Measurements from ENCODE around the gene COG1. TPM values are rescaled to one million over a fixed set of nuclear protein-coding genes. Genes with fewer than 3 reads are reported as not detected.

COG1 gene
- polyA plus RNA-seq, 1 donor (not counting 4 experiments of a cell fraction or from before 2014, with no cell fraction given): 16.4 TPM

DNA sequence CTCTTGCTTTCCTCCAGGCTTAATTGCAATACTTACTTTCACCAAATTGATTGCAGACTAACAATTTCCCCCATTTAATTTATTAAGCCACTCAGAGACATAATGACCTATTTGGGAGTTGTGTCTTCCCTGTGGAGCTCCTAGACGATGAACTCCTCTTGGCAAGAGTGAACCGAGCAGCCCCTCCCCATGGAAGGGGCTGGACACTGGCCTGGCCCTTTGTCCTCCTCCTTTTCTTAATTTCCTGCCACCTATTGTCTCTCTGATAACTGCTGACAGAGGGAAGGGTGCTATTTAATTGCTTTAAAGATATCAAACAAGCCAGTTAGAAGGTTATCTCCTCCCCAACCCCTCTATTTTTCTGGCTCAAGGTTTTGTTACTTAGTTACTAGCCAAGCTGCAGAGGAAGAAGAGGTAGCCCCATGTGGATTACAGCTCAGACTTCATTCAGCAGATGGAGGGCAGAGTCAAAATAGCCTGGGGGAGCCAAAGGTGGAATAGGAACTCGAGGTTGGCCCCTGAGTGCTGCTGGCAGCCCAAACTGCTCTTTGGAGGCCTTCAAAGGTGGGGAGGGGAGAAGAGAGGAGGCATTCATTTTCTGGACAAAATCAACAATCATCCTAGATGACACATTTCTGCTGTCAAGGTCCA is 31.8 kb upstream of the COG1 start:
- Histone ChIP-seq H3K9me3 (ENCODE audit: control insufficient read depth, low read depth, low read length) (no peaks in the 10 kb centered on the region), H4K20me1 (ENCODE audit: control insufficient read depth, extremely low read depth, insufficient read depth, low read length) (peaks cover 2% of the 10 kb centered on the region), H3K27ac (ENCODE audit: control insufficient read depth, insufficient read depth, low read length) (no peak overlapping the region), H3K4me1 (ENCODE audit: control insufficient read depth, extremely low read depth, insufficient read depth, low read length) (peaks cover 8% of the 10 kb centered on the region), H3K36me3 (ENCODE audit: control insufficient read depth in 2 of 2, extremely low read depth in 1 of 2, insufficient read depth in 2 of 2, low read length in 2 of 2) (no peaks in the 10 kb centered on the region), H3K4me2 (ENCODE audit: control insufficient read depth, extremely low read depth, insufficient read depth, low read depth, low read length) (no peak overlapping the region), H3K9ac (ENCODE audit: control insufficient read depth, extremely low read depth, insufficient read depth, low read length) (no peak overlapping the region), H2AFZ (ENCODE audit: control insufficient read depth, low read length) (no peak overlapping the region), H3K27me3 (ENCODE audit: control insufficient read depth, extremely low read depth, insufficient read depth, low read length) (peaks cover 43% of the 10 kb centered on the region), H3K9me1 (ENCODE audit: control insufficient read depth, extremely low read depth, insufficient read depth, low read length) (no peaks in the 10 kb centered on the region), H3K4me3 (ENCODE audit: control insufficient read depth in 2 of 3, extremely low read depth in 1 of 3, insufficient read depth in 2 of 3, low read depth in 1 of 3, low read length in 3 of 3) (no peak overlapping the region), H3K79me2 (ENCODE audit: control insufficient read depth, insufficient read depth, low read length) (no peaks in the 10 kb centered on the region)
- DNase-seq (ENCODE audit: low read depth, low spot score) (no peak), FAIRE-seq (no peak)
- no peak for TF ChIP-seq CTCF (optimal IDR thresholded peaks at IDR 0.05 in 1 of 3, IDR thresholded peaks at IDR 0.05 in 1 of 3, conservative IDR thresholded peaks at IDR 0.05 in 1 of 3; ENCODE audit: extremely low read depth in 1 of 3, insufficient read depth in 2 of 3, low read length in 3 of 3)
- TF ChIP-seq EZH2 (IDR thresholded peaks at IDR 0.05; ENCODE audit: low read length): no peak
- dilution Hi-C loops (cut with MboI; ENCODE audit: extremely low pct_ligation_motif_present, low sequenced_read_pairs): no loop called here

DNA sequence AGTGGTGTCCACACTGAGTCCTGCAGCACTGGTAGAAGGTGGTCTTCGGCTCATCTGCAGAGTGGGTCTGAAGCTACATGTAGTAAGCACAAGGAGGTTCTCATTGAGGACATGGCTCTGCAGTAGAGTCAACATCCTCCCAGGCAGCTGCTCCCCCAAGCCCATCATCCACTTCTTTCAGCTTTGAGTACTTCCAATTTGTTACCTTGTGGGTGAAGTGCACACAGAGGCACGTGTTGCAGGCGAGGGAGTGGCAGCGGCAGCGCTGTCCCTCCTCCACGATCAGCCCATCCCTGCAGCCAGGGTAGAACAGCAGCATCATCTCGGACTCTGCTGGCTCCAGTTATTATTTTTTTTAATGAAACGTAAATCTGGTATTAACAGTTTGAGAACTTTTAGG is 29.8 kb upstream of the COG1 start:
- dilution Hi-C loops (cut with MboI; ENCODE audit: extremely low pct_ligation_motif_present, low sequenced_read_pairs): no loop called here
- no peak overlapping the region for H3K9ac ChIP-seq (ENCODE audit: control insufficient read depth, extremely low read depth, insufficient read depth, low read length)
- peaks cover 8% of the 10 kb centered on the region for H3K4me1 ChIP-seq (ENCODE audit: control insufficient read depth, extremely low read depth, insufficient read depth, low read length)
- H4K20me1 ChIP-seq (ENCODE audit: control insufficient read depth, extremely low read depth, insufficient read depth, low read length): peaks cover 2% of the 10 kb centered on the region
- peaks cover 62% of the 10 kb centered on the region for H3K27me3 ChIP-seq (ENCODE audit: control insufficient read depth, extremely low read depth, insufficient read depth, low read length)
- DNase-seq (ENCODE audit: low read depth, low spot score) (no peak), FAIRE-seq (no peak)
- no peak overlapping the region for H3K4me2 ChIP-seq (ENCODE audit: control insufficient read depth, extremely low read depth, insufficient read depth, low read depth, low read length)
- no peak overlapping the region for H3K4me3 ChIP-seq (ENCODE audit: control insufficient read depth in 2 of 3, extremely low read depth in 1 of 3, insufficient read depth in 2 of 3, low read depth in 1 of 3, low read length in 3 of 3)
- no peak overlapping the region for H3K27ac ChIP-seq (ENCODE audit: control insufficient read depth, insufficient read depth, low read length)
- no peaks in the 10 kb centered on the region for H3K36me3 ChIP-seq (ENCODE audit: control insufficient read depth in 2 of 2, extremely low read depth in 1 of 2, insufficient read depth in 2 of 2, low read length in 2 of 2)
- no peaks in the 10 kb centered on the region for H3K9me3 ChIP-seq (ENCODE audit: control insufficient read depth, low read depth, low read length)
- H3K79me2 ChIP-seq (ENCODE audit: control insufficient read depth, insufficient read depth, low read length): no peaks in the 10 kb centered on the region
- no peaks in the 10 kb centered on the region for H3K9me1 ChIP-seq (ENCODE audit: control insufficient read depth, extremely low read depth, insufficient read depth, low read length)
- no peak overlapping the region for H2AFZ ChIP-seq (ENCODE audit: control insufficient read depth, low read length)
- TF ChIP-seq EZH2 (IDR thresholded peaks at IDR 0.05; ENCODE audit: low read length) (no peak), CTCF (optimal IDR thresholded peaks at IDR 0.05 in 1 of 3, IDR thresholded peaks at IDR 0.05 in 1 of 3, conservative IDR thresholded peaks at IDR 0.05 in 1 of 3; ENCODE audit: extremely low read depth in 1 of 3, insufficient read depth in 2 of 3, low read length in 3 of 3) (no peak)
